Right lobe of liver (tissue), 4 donors: ENCODE results near the gene RHEB.

Experiments
- POLR2A ChIP-seq: fragments of 450-650 bp; IDR thresholded peaks from one replicate; pipeline ENCODE4 v1.6.1; 2017; ENCODE audit warnings: antibody characterized with exemption, mild to moderate bottlenecking
- TF ChIP-seq, protein P1 (sequence below), 4 donors: fragments of 200-600 bp in 3 of 4; fragments of 450-650 bp in 1 of 4; IDR thresholded peaks; one replicate each; pipeline versions ENCODE4 v1.5.1 to v1.8.0; 2016 to 2022; ENCODE audit warnings: antibody characterized with exemption in 4 of 4, mild to moderate bottlenecking in 2 of 4
- donor health status: DM: no; HTN: no; CAD: no.
- donor health status: DM: no; HTN: no; CAD: no.
- donor health status: DM: no; HTN: yes; CAD: no.

DNA sequence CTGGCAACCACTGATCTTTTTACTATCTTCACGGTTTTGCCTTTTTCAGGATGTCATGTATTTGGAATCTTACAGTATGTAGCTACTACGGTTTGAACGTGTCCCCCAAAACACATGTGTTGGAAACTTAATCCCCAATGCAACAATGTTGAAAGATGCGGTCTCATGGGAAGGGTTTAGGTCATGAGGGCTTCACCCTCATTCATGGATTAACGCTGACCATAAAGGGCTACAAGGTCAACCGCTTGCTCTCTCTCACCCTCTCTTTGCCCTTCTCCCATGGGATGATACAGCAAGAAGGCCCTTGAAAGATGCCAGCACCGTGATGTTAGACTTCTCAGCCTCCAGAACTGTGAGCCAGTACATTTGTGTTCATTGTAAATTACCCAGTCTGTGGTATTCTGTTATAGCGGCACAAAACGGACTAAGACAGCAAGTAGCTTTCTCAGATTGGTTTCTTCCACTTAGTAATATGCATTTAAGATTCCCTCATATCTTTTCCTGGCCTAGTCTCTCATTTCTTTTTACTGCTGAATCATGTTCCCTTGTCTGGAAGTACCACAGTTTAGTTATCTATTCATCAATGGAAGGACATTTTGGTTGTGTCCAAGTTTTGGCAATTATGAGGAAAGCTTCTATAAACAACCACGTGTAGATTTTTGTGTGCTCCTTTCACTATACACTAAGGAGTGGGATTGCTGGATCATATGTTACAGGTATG lies 76.8 kb downstream of the RHEB start:
- TF ChIP-seq, protein P1, sequence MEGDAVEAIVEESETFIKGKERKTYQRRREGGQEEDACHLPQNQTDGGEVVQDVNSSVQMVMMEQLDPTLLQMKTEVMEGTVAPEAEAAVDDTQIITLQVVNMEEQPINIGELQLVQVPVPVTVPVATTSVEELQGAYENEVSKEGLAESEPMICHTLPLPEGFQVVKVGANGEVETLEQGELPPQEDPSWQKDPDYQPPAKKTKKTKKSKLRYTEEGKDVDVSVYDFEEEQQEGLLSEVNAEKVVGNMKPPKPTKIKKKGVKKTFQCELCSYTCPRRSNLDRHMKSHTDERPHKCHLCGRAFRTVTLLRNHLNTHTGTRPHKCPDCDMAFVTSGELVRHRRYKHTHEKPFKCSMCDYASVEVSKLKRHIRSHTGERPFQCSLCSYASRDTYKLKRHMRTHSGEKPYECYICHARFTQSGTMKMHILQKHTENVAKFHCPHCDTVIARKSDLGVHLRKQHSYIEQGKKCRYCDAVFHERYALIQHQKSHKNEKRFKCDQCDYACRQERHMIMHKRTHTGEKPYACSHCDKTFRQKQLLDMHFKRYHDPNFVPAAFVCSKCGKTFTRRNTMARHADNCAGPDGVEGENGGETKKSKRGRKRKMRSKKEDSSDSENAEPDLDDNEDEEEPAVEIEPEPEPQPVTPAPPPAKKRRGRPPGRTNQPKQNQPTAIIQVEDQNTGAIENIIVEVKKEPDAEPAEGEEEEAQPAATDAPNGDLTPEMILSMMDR (IDR thresholded peaks at IDR 0.05), result no peak
- no peak for TF ChIP-seq POLR2A
